Fibroblast of skin of abdomen (primary cell): ENCODE data around the gene RGS10.
A peak's percentile ranks its signal among the peaks of the same experiment; 100 is the strongest.

Source experiments
- DNase-seq: peaks from one replicate; pipeline ENCODE4 v3.0.0-alpha.2; 2013

The RGS10 gene

DNA sequence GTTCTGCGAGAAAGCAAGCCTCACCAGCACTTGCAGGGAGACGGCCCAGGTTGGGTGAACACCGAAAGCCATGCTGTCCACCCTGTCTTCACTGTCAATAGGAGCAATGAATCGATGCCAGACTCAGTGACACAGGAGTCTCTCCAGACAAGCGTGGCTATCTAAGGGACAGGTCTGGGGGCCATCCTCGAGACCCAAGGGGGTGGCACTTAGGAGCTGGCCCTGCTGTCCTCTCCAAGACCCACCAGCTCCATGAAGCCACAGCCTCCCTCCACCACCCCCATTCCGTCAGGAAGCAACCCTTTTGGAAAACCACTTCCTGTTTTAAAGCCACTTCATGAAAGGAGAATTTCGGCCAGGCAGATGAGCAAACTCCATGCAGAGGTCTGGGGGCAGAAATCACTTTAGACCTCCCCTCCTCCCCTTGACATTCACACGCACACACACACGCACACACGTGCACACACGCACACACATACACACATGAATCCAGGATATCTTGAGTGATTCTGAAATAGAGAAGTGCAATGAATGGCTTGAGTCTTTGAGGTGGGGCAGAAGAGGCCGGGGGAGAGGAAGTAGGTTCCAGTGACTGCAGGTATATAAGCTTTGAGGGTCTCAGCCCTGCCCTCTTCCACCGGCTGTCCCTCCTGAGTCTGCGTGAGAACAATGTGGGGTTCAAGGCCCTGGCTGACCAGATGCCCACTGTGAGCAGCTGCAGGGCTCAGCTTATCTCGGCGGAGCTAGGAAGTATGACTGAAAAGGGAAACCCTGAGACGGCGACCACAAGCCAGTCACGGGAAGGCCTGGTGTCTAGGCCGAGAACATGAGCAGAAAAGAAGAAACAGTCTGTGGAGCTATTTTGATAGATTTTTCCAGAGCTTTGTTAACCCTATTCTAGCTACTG is 25.0 kb downstream of the RGS10 start:
- peak; percentile 77 for DNase-seq

DNA sequence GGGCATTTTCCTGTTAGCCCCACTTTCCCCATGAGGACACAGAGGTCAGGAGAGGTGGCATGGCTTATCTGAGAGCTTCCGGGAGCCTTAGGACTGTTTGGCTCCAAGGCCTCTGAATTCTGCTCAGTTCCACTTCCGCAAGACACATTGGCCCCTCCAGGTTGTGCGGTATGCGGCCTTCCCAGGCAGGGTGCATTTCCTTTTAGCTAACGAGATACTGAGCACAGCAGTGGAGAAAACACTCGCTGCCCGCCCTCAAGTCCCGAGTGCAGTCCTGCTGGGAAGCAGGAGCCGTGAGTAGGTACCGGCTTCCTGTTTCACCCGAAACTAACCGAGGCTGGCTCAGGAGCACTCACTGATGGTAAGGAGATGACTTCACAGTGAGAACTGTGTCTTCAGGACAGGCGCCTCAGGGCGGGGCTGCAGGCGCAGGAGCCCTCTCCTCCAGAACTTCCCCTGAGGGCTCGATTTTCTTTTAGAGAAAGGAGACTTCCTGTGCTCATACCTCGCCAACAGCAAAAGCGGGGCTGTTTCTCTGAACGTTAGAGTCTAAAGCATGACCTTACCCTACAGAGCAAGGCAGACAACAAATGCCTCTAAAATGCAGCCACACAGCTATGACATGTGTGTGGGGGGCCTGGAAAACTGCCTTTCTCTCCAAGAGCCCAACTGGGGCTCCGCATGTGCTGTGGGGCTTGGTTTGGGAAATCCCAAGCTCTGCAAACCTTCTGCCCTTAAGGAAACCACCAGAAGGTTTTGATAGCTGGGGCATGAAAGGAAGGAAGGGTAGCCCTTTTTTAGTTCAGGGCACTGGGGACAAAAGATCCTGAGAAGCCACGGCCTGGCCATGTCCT is 25.9 kb downstream of the RGS10 start:
- DNase-seq: peak; percentile 45

DNA sequence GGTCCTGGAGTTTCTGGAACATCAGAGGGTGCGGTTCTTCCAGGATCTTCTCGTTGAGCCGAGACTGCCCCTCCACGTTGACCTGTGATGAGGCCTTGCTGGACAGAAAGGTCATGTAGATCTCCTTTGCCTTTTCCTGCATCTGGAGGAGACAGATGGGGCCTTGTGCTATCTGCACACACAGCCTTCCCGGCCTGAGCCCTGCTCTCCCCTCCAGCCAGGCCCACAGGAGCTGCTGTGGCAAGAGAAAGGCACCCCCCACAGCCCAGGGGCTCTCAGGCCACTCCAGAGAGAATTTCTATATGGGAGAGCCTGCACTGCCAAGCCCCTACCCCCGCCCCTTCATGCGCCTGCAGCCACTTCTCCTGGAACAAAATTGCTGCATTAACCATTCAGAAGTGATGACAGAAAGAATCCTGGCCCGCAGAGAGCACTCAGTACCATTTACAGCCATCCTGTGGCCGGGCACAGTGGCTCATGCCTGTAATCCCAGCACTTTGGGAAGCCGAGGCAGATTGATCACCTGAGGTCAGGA is 26.9 kb downstream of the RGS10 start:
- no peak for DNase-seq

DNA sequence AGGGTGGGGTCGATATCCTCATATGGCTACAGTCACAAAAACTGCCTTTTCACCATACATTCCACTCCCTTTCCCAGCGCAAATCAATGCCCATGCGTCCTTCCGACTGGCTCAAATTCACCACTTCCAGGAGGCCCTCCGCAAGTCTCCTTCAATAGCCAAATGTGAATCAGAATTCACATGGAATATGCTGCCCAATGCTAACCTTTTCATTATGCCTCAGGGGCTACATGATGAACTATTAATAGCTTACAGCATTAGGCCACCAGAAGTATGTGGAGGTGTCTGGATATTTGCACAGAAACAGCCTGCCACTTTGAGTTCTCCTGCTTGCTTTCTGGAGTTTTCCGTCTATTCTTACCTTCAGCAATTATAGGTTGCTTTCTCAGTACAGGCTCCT is 27.7 kb downstream of the RGS10 start:
- no peak for DNase-seq

DNA sequence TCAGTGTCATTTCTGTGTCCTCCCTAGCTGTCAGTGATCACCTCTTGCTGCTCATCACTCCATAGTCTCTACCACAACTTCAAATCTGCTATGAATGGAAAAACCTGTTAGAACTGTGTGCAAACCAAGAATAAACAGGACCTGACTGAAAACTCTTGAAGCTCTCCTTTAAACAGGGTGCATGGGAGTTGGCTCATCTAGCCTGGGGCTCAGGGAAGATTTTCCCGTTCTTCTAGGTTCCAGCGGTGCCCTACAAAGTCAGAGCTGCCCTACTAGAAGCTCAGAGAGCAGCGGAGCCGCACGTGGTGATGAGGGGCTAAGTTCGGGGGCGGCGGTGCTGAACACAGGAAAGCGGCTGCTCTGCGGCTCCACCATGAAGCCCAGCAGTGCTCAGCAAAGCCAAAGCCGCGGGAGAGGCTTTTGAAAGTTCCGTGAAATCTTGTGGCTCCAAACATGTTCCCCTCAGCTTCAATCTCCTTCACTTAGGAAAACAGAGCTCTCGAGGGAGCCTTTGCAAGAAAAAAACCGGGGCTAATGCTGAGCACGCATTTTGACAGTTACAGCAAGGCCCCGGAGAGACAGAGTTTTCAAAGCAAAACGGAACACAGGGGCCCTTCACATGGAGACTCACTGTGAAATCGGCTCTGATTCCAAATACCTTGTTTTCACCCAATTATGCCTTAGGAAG is 30.5 kb downstream of the RGS10 start:
- DNase-seq: no peak

DNA sequence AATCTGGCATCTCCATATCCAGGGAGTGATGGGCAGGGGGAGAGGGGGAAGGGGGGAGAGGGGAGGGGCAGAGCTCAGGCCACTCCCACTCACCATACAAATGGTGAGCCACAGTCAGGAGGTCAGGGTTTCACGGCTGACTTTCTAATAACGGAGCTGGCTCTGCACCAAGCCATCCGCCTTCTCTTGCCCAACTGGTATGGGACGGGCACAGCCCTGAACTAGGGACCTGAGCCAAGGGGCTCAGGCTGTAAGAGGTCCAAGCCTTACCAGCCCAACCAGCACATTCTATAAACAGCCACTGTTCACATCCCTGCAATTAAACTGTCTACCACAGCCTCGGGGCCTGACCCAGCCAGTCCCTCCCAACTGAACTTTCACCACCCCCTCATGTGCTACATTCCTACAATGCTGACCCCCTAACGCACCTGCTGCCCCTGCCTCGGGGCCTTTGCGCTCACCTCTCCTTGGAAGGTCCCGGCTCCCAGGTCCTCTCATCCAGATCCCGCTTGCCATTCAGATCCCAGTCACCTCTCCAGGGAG is 32.5 kb downstream of the RGS10 start:
- DNase-seq: no peak

DNA sequence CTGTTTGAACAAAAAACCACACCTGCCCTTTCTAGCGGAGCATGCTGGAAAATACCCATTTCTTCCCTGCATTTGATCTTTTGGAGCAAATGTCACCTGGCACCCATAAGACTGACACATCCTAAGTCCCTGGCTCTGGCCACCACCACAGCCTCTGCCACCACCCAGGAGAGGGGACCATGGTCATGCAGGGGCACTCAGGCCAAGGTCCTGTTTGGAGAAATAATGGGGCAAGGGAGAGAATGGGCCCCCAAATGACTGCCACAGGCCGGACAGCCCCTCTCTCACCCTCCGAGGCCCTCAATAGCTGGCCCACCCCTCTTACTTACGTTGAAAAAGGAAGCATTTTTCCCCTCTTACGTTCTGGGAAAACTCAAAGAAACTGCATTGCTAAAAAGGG is 35.4 kb downstream of the RGS10 start:
- DNase-seq: no peak

DNA sequence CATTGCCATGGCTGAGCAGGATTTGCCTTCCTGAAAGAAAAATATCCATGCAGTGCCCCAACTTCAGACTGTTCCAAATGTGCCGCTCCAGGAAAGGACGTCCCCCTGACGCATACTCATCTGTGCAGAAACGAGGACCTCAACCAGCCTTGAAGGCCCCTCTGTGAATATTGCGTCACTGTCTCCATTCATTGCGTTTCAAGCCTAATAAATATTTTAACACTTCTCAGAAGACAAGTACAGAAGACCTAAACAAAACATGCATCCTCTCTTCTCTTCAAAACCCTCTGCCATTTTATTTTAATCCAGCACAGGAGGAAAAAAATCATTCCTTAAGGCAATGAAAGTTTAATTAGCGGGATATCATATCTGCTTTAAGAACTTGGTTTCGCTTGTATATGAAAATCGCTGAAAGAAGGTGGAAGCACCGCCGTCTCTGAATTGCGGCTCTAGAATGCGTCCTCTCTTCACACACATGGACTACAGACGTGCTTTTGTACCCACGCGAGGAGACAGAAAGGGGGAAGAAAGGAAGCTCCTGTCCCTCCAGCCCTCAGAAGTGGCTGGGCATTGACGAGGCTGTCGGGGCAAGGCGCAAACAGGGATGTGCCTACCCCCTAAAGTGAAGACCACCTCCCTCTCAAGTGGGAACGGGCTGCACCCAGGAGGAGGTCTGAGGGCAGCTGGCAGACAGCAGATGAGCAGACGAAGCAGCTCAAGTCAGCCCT is 36.8 kb downstream of the RGS10 start:
- DNase-seq: peak; percentile 17

DNA sequence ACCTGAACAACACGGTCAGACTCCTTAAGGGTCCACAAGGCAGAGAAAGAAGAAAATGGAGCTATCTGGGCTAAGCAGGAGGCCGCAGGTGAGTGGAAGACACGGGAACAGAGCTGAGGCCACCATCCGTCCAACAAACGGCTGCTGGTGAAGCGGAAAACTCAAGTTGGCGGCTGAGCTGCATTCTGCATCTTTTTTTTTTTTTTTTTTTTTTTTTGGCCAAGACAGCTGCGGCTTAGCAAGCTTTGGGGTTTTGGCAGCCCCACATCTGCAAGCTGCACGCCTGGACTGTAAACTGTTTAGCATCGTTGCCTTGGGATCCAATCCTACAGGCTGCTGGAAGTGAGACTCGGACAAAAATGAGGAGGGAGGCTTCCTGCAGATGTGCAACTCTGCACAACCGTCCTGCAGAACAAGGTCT is 37.4 kb downstream of the RGS10 start:
- DNase-seq: peak; percentile 44

DNA sequence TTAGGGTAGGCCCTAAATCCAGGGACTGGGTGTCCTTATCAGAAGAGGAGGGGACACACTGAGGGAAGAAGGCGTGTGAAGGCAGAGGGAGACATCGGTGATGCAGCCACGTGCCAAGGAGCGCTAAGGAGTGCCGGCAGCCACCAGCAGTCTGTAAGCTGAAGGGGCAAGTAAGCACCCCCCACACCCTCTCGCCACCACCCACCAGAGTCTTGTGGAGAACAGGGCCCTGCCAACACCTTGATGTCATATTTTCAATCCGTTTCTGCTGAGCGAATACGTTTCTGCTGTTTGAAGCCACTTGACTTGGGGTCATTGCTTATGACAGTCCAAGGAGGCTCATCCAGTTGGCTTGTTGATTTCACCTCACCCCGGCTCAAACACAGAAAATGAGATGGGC is 37.9 kb downstream of the RGS10 start:
- DNase-seq: no peak

DNA sequence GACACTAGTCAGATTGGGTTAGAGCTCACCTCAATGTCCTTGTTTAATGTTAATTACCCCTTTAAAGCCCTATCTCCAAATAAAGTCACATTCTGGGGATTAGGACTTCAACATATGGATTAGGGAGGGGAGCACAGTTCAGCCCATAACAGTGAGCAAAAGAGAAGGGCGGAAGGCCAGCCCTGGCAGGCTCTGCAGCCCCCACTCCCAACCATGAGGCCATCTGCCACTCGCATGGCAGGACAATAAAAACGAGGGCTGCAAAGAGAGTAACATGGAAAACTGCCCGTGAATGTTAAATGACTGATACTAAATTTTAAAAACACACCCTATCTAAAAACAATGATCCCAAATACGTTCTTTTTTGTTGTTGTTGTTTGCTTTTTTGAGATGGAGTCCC is 38.7 kb downstream of the RGS10 start:
- no peak for DNase-seq

DNA sequence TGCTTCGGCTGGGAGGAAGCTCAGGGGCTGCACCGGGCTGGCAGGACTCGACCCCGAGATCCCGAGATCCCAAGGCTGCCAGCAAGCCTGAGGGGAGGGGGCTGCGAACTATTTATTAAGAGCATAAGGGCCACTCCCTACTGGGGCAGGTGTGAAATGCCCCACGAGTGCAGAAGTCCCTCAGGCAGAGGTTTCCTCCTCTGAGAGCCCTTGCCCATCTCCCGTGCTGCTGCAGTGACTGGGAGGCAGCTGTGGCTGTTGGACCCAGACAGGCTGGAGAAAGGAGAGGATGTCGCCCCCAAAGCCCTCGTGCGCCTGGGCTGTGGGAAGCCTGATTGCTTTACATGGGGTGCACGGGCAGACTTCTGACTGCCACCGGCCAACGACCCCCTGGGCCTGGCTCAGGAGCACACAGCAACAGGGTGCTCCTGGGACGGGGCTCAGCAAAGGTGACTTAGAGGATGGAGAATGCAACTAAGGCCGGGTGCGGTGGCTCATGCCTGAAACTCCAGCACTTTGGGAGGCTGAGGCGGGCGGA is 39.8 kb downstream of the RGS10 start:
- DNase-seq: no peak

DNA sequence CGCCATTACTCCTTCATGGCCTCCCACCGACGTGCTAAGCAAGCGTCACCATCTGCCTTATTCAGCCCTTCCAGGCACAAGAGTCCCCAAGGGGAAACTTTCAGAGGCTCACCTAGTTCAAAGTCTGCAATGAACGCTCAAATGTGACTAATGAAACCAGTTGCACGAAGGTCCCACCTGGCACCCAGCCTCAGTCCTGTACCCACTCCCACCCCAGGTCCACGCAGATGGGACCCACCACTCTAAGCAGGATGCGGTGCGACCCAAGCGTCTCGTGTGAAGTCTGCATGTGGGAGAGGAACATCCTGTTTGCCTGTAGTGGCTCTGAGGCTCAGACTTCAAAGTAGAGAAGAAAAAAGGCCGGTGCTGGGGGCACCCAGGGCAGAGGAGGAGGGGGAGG is 40.3 kb downstream of the RGS10 start:
- no peak for DNase-seq

DNA sequence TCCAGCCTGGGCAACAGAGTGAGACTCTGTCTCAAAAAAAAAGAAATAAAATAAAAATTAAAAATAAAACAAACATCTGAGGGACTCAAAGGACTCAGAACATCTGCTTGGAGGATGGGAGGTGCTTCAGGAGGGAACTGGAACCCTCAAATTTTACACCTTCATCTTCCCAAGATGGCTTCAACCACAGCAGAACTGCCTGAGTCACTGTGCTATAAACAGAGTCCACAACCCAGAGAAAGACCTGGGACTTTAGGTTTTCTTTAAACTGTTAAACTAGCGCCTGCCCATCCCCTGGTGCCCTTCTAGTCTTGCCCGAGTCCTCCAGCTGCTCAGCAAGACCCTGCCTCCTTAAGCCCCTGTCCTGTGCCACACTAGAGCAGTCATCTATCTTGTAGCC is 40.8 kb downstream of the RGS10 start:
- no peak for DNase-seq

DNA sequence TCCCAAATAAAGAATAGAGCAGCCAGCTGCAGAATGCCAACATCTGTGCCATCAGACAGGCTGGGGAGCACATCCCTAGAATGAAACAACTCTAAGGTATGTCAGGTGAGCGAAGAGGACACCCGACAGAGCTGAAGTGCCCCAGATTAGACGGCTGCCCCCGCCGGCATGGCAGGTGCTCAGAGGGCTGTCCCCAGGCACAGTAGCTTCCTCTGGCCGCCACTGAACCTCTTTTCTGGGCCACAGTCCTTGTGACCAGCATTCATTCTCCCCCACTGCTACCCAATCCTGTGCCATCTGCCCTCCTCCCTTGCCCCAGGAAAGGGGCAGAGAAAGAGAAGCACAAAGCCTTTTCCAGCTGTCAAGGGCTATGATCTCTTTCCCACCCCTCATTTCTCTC is 41.7 kb downstream of the RGS10 start:
- no peak for DNase-seq

DNA sequence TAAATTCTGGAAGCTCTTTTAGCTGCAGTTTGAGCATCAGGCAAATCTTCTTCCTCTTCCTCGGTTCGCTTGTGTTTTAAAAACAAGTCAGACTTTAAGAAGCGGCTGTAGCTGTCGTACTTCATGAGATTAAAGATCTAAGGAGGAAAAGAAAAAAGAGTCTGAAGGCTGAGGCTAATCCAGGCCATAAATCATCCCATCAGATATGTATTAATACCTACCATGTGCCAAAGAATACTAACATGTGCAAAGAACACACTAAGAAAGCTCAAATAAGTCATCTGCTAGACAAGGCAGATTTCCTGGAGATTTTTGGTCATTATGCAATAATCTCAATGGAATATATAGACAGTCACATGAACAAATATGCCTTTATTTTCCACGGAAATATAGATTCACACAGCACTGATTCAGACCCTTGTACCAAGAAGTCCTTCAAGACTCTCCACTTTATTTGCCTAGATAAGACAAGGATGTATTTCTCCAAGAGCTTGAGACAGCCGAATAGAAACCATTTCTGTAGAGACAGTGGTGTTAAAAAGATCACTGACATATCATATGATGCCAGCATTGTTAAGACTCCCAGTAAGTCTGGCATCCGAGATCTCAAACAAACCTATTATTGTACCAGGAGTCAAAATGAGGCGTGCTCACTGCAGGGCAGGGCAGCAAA is 42.3 kb downstream of the RGS10 start:
- DNase-seq: peak; percentile 63

DNA sequence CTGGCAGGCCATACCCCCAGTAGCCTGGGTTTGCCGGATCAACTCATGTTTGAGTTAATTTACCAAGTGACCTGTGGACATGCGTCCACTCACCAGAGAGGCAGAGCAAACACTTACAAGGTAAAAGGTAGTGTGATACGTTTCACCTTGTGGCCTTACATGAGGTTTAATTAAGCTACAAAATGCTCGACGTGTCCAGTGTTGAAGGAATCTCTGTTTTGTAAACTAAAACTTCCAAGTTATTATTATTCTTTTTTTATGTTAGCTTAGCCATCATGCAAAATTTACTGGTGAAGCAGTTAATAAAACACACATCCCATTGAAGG is 42.9 kb downstream of the RGS10 start:
- no peak for DNase-seq

DNA sequence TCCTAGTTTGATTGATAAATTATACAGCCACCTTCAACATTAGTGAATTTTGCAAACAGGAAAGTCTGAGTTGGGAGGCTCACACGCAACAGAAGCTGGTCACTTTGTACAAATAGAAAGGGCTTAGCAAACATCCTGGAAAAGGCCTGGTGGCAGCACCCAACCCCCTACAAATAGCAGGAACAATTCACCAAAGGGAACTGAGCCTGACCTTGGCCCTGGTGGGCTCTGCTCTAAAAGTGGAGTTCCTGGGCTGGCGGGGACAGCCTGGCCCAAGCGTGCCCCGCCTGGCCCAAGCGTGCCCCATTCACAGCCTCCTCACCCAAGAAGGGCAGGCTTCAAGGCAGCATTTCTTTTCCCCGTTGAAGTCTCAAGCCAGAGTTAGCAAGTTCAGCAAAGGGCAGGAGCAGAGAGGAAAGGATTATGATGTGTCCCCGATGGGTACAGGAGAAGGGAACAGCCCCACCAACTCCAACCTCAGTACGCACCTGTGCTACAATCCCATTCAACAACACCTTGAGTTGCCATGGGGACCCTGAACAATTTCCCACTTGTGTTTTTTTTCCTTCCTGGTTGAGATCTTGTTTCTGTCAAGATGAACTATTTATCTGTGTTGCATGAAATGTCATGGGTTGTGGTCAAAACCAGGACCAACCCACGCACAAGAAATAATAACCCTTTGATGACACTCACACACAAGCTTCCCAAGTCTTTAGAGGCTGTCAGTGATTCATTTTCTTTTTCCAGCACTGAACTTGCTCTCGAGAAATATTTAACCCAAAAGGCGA is 43.4 kb downstream of the RGS10 start:
- DNase-seq: peak; percentile 37

DNA sequence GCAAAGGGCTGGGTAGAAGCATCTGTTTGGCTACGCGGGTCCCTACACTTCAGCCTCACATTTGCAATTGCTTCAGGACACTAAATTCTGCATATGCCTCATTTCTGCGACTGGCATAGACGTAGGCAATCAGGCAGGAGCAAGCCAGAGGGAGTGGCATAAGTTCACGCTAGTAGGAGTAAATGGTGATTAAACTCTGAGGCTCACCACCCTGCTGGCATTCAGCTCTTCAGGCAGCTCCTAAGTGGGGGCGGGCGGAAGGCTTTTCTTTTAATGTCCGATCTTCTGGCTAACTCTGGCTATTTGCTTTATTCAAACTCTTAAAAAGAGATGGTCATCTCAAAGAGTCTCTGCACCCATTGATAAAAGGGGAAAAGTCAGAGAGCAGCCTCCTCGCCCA is 45.3 kb downstream of the RGS10 start:
- no peak for DNase-seq

DNA sequence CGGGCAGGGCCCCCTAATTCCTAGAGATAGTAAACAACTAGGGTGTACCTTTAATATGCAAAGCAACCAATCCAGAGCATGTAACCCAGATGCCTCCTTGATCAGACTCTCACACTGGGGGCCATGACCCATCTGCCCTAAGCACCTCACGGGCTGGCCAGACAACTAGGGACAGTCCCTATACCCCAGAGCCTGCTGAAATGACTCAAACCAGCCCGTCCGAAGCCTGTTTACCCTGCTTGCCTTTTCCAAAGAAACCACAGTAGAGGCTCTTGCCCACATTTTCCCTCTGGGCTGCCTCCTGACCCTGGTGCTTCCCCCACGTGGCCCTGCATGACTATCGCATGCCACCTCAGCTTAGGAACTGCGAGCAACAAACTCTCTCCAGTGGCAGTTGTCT is 46.2 kb downstream of the RGS10 start:
- no peak for DNase-seq
